Hepatocyte (in vitro differentiated cells): ENCODE results near the gene DISP2. TPM values are rescaled to one million over a fixed set of nuclear protein-coding genes. Genes with fewer than 3 reads are reported as not detected.

Experiments
- DNase-seq: peaks from one replicate; pipeline ENCODE4 v3.0.0-alpha.2; 2016; ENCODE audit warnings: low spot score
- H2AFZ ChIP-seq: fragments of 200-600 bp; sonication (generic); 2 replicates; pipeline ENCODE4 v1.6.0; 2016; ENCODE audit warnings: antibody characterized with exemption, mild to moderate bottlenecking
- H3K27ac ChIP-seq: fragments of 200-600 bp; sonication (generic); 2 replicates; pipeline ENCODE4 v1.5.1; 2016; ENCODE audit warnings: mild to moderate bottlenecking
- H3K27me3 ChIP-seq: fragments of 200-600 bp; sonication (generic); 2 replicates; pipeline ENCODE4 v1.6.1; 2016
- H3K36me3 ChIP-seq: fragments of 200-600 bp; sonication (generic); replicated peaks from 2 replicates; pipeline ENCODE4 v1.5.1; 2016; ENCODE audit warnings: low read depth; ENCODE audit not compliant: insufficient read depth
- H3K4me1 ChIP-seq: fragments of 200-600 bp; sonication (generic); 2 replicates; pipeline ENCODE4 v1.5.1; 2016; ENCODE audit warnings: mild to moderate bottlenecking, moderate library complexity; ENCODE audit not compliant: insufficient read depth
- H3K4me2 ChIP-seq: fragments of 200-600 bp; sonication (generic); 2 replicates; pipeline ENCODE4 v1.6.0; 2016
- H3K4me3 ChIP-seq: fragments of 200-600 bp; sonication (generic); 2 replicates; pipeline ENCODE4 v1.5.1; 2016; ENCODE audit warnings: mild to moderate bottlenecking
- H3K79me2 ChIP-seq: fragments of 200-600 bp; sonication (generic); 2 replicates; pipeline ENCODE4 v1.6.0; 2017; ENCODE audit warnings: mild to moderate bottlenecking
- H3K9me2 ChIP-seq: fragments of 200-600 bp; sonication (generic); replicated peaks from 2 replicates; pipeline ENCODE4 v1.6.0; 2017; ENCODE audit warnings: mild to moderate bottlenecking; ENCODE audit not compliant: insufficient read depth
- H3K9me3 ChIP-seq: fragments of 200-600 bp; sonication (generic); 2 replicates; pipeline ENCODE4 v1.5.1; 2016; ENCODE audit warnings: low read depth, mild to moderate bottlenecking
- H4K20me1 ChIP-seq: fragments of 200-600 bp; sonication (generic); 2 replicates; pipeline ENCODE4 v1.6.0; 2016; ENCODE audit warnings: mild to moderate bottlenecking; ENCODE audit not compliant: insufficient read depth, poor library complexity, severe bottlenecking
- CTCF ChIP-seq: fragments of 200-600 bp; sonication (generic); IDR thresholded peaks from 2 replicates; pipeline ENCODE4 v1.5.1; 2016; ENCODE audit warnings: antibody characterized with exemption, mild to moderate bottlenecking; ENCODE audit not compliant: poor library complexity
- EZH2 ChIP-seq: fragments of 200-600 bp; sonication (generic); IDR thresholded peaks from 2 replicates; pipeline ENCODE4 v1.6.1; 2016; ENCODE audit warnings: antibody characterized with exemption, mild to moderate bottlenecking, borderline replicate concordance
- EZH2phosphoT487 ChIP-seq: fragments of 200-600 bp; sonication (generic); IDR thresholded peaks from one replicate; pipeline ENCODE4 v1.6.1; 2018; ENCODE audit warnings: antibody characterized with exemption, mild to moderate bottlenecking, low read depth, moderate library complexity; ENCODE audit not compliant: unreplicated experiment, severe bottlenecking
- WGBS: methylation state at CpG from one replicate; pipeline ENCODE4 v1.1.6; 2016; ENCODE audit warnings: low lambda C conversion rate; ENCODE audit errors: missing lambda C conversion rate; 5-methylcytosine and 5-hydroxymethylcytosine counted together
- polyA plus RNA-seq: library from polyadenylated mRNA; unstranded; fragments of >200 nt; fragmentation: Nextera tagmentation; extraction: Ambion mirVana; gene quantifications from 2 replicates; pipeline ENCODE4 v1.2.1, GENCODE V29; 2016
- total RNA-seq: library from RNA; depleted of rRNA; stranded (reverse); fragments of >200 nt; gene quantifications from 2 replicates; pipeline ENCODE4 v1.2.3, GENCODE V29; 2014

The DISP2 gene
- total and polyA plus RNA-seq, 2 experiments from 2014 or later: 0.93 to 1.0 TPM

- 93% methylated on average over 7 of the region's 7 CpGs for WGBS
- no peak overlapping the region for H3K4me3 ChIP-seq
- no peak for TF ChIP-seq EZH2phosphoT487
- TF ChIP-seq EZH2: no peak
- TF ChIP-seq CTCF: no peak
- no peak overlapping the region for H2AFZ ChIP-seq
- no peaks in the 10 kb centered on the region for H3K9me3 ChIP-seq
- peaks cover 8% of the 10 kb centered on the region for H3K79me2 ChIP-seq
- H3K36me3 ChIP-seq: no peaks in the 10 kb centered on the region
- H3K27me3 ChIP-seq: no peaks in the 10 kb centered on the region
- peak; percentile 43 for DNase-seq
- H3K4me2 ChIP-seq: no peak overlapping the region
- H3K27ac ChIP-seq: no peak overlapping the region
- H3K4me1 ChIP-seq: no peaks in the 10 kb centered on the region
- no peaks in the 10 kb centered on the region for H4K20me1 ChIP-seq
- no peaks in the 10 kb centered on the region for H3K9me2 ChIP-seq
Measured at GRCh38 chr15:40412095-40412759, 54.2 kb downstream of the DISP2 start.

GRCh38 chr15:40413036-40413435 lies 55.0 kb downstream of the DISP2 start:
- no peaks in the 10 kb centered on the region for H3K9me3 ChIP-seq
- H3K4me2 ChIP-seq: no peak overlapping the region
- DNase-seq: no peak
- H3K79me2 ChIP-seq: no peaks in the 10 kb centered on the region
- H4K20me1 ChIP-seq: no peaks in the 10 kb centered on the region
- H3K27me3 ChIP-seq: no peaks in the 10 kb centered on the region
- no peaks in the 10 kb centered on the region for H3K9me2 ChIP-seq
- no peak overlapping the region for H2AFZ ChIP-seq
- no peak overlapping the region for H3K27ac ChIP-seq
- no peaks in the 10 kb centered on the region for H3K4me1 ChIP-seq
- TF ChIP-seq CTCF: no peak
- no peak for TF ChIP-seq EZH2phosphoT487
- TF ChIP-seq EZH2: no peak
- no peaks in the 10 kb centered on the region for H3K36me3 ChIP-seq
- WGBS: 95% methylated on average over 9 of the region's 9 CpGs
- H3K4me3 ChIP-seq: no peak overlapping the region

- TF ChIP-seq EZH2: no peak
- no peak for TF ChIP-seq CTCF
- no peak for TF ChIP-seq EZH2phosphoT487
Measured at GRCh38 chr15:40414816-40415215, 56.8 kb downstream of the DISP2 start.

More at GRCh38 chr15:40414816-40415215, 56.8 kb downstream of the DISP2 start:
- Histone ChIP-seq H3K79me2 (no peaks in the 10 kb centered on the region), H3K27me3 (no peaks in the 10 kb centered on the region), H3K4me3 (no peak overlapping the region), H3K36me3 (no peaks in the 10 kb centered on the region), H2AFZ (no peak overlapping the region), H4K20me1 (no peaks in the 10 kb centered on the region), H3K4me2 (no peak overlapping the region), H3K27ac (no peak overlapping the region), H3K9me2 (no peaks in the 10 kb centered on the region), H3K4me1 (no peaks in the 10 kb centered on the region), H3K9me3 (no peaks in the 10 kb centered on the region)
- no peak for DNase-seq
- 96% methylated on average over 7 of the region's 7 CpGs for WGBS
